Vagina (tissue), 2 donors: ENCODE measurements around the gene PTPRN2. TPM values are rescaled to one million over a fixed set of nuclear protein-coding genes. Genes with fewer than 3 reads are reported as not detected.
"Not testable (repeated sequence)": the region's sequence is repeated elsewhere in the genome, so short reads cannot be mapped to it uniquely, and the experiment has no call there.

Experiments used
- DNase-seq, 2 donors: peaks; one replicate each; pipeline ENCODE4 v3.0.0-alpha.2; 2017; ENCODE audit errors: extremely low spot score in 2 of 2
- H3K27ac ChIP-seq: fragments of 200-600 bp; sonication (generic); one replicate; pipeline ENCODE4 v1.5.1; 2019
- H3K27me3 ChIP-seq: fragments of 200-600 bp; sonication (generic); one replicate; pipeline ENCODE4 v1.5.1; 2019
- H3K36me3 ChIP-seq, 2 donors: fragments of 200-600 bp; sonication (generic); one replicate each; pipeline ENCODE4 v1.5.1; 2017 to 2019
- H3K4me1 ChIP-seq: fragments of 200-600 bp; sonication (generic); one replicate; pipeline ENCODE4 v1.5.1; 2019
- H3K4me3 ChIP-seq, 2 donors: fragments of 200-600 bp; sonication (generic); 1 replicate in 1 of 2; 2 replicates in 1 of 2; pipeline ENCODE4 v1.5.1; 2016 to 2019
- H3K9me3 ChIP-seq: fragments of 200-600 bp; sonication (generic); one replicate; pipeline ENCODE4 v1.5.1; 2019
- POLR2A ChIP-seq, 2 donors: fragments of 450-650 bp; IDR thresholded peaks; one replicate each; pipeline ENCODE4 v1.6.1; 2017; ENCODE audit warnings: antibody characterized with exemption in 2 of 2, mild to moderate bottlenecking in 2 of 2, moderate library complexity in 2 of 2
- POLR2AphosphoS5 ChIP-seq, 2 donors: sonication (generic); formaldehyde crosslinking; IDR thresholded peaks; one replicate each; pipeline ENCODE4 v1.9.0; 2017; ENCODE audit warnings: antibody characterized with exemption in 2 of 2, mild to moderate bottlenecking in 2 of 2, low read depth in 1 of 2; ENCODE audit not compliant: insufficient read depth in 1 of 2
- intact Hi-C: fragments of 100-400 bp; cut with DNase I; formaldehyde crosslinking; loops from one replicate; pipeline ENCODE4 v1.15.1; 2023
- total RNA-seq: library from RNA; depleted of rRNA; stranded (reverse); fragments of >200 nt; gene quantifications from one replicate; pipeline ENCODE4 v1.2.3, GENCODE V29; 2016
- TF ChIP-seq, protein P1 (sequence below), 3 experiments: fragments of 450-650 bp in 2 of 3; fragments of 200-600 bp in 1 of 3; sonication (generic) in 1 of 3; IDR thresholded peaks; one replicate each; pipeline ENCODE4 v1.5.1; 2017 to 2019; ENCODE audit warnings: antibody characterized with exemption in 3 of 3, mild to moderate bottlenecking in 2 of 3, moderate library complexity in 2 of 3

The PTPRN2 gene
- total RNA-seq, 1 donor from 2014 or later = 7.4 TPM

DNA sequence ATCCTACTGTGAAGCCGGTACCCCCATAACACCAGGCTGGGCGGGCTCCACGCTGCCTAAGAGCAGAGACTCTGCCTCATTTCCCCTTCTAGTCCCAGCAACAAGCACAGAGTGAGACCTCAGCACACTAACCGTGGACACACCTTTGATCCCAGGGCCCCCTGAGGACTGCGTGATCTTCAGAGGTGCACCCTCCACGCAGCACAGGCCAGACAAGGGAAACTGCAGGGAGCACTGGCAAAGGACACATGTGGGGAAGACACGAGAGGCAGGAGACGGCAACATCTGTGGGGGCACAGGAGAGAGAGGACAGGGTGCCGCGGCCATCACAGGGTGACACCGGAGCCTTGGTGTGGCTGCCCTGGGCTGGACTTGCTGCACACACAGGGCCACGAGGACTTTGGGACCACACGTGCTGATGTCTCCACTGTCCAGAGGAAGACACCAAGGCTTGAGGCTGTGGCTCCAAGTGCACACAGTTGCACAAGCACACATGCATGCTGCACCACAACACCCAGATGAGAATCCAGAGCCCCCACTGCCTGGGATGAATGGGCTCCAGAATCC lies 128.8 kb downstream of the PTPRN2 start:
- H3K9me3 ChIP-seq = no peaks in the 10 kb centered on the region
- intact Hi-C loops = no loop called here
- TF ChIP-seq POLR2AphosphoS5 (IDR thresholded peaks at IDR 0.05; ENCODE audit: insufficient read depth in 1 of 2, low read depth in 1 of 2) = no peak
- TF ChIP-seq, protein P1, sequence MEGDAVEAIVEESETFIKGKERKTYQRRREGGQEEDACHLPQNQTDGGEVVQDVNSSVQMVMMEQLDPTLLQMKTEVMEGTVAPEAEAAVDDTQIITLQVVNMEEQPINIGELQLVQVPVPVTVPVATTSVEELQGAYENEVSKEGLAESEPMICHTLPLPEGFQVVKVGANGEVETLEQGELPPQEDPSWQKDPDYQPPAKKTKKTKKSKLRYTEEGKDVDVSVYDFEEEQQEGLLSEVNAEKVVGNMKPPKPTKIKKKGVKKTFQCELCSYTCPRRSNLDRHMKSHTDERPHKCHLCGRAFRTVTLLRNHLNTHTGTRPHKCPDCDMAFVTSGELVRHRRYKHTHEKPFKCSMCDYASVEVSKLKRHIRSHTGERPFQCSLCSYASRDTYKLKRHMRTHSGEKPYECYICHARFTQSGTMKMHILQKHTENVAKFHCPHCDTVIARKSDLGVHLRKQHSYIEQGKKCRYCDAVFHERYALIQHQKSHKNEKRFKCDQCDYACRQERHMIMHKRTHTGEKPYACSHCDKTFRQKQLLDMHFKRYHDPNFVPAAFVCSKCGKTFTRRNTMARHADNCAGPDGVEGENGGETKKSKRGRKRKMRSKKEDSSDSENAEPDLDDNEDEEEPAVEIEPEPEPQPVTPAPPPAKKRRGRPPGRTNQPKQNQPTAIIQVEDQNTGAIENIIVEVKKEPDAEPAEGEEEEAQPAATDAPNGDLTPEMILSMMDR (IDR thresholded peaks at IDR 0.05) = no peak
- TF ChIP-seq POLR2A (IDR thresholded peaks at IDR 0.05) = no peak

GRCh38 chr7:158458096-158458495 lies 129.5 kb downstream of the PTPRN2 start:
- Histone ChIP-seq H3K36me3 (no peaks in the 10 kb centered on the region), H3K4me1 (no peaks in the 10 kb centered on the region), H3K9me3 (no peaks in the 10 kb centered on the region), H3K27ac (no peak overlapping the region), H3K27me3 (no peaks in the 10 kb centered on the region), H3K4me3 (no peak overlapping the region)
- intact Hi-C loops = no loop called here
- DNase-seq = no peak
- TF ChIP-seq POLR2AphosphoS5 (IDR thresholded peaks at IDR 0.05; ENCODE audit: insufficient read depth in 1 of 2, low read depth in 1 of 2) (no peak), POLR2A (IDR thresholded peaks at IDR 0.05) (no peak)
- TF ChIP-seq, protein P1 (IDR thresholded peaks at IDR 0.05) = no peak

More for the DNA sequence above, 128.8 kb downstream of the PTPRN2 start:
- H3K36me3 ChIP-seq = no peaks in the 10 kb centered on the region
- H3K27ac ChIP-seq = no peak overlapping the region
- H3K4me1 ChIP-seq = no peaks in the 10 kb centered on the region
- DNase-seq = no peak
- no peak overlapping the region for H3K4me3 ChIP-seq
- H3K27me3 ChIP-seq = no peaks in the 10 kb centered on the region

DNA sequence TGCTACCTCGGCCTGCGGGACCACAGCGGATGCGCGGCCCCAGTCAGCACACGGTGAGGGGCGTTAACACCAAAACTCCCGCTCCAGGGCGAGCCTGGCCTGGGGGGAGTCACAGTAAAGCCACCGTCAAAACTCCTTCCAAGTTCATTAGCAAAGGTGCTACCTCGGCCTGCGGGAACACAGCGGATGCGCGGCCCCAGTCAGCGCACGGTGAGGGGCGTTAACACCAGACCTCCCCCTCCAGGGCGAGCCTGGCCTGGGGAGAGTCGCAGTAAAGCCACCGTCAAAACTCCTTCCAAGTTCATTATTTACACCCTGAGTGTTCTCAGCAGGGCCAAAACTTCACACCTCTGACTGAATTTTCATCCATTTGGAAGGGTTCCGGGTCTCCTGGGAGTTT lies 130.0 kb downstream of the PTPRN2 start:
- H3K9me3 ChIP-seq, H3K4me1 ChIP-seq, intact Hi-C loops, H3K27ac ChIP-seq, H3K36me3 ChIP-seq, DNase-seq, H3K4me3 ChIP-seq, H3K27me3 ChIP-seq: not testable (repeated sequence)

DNA sequence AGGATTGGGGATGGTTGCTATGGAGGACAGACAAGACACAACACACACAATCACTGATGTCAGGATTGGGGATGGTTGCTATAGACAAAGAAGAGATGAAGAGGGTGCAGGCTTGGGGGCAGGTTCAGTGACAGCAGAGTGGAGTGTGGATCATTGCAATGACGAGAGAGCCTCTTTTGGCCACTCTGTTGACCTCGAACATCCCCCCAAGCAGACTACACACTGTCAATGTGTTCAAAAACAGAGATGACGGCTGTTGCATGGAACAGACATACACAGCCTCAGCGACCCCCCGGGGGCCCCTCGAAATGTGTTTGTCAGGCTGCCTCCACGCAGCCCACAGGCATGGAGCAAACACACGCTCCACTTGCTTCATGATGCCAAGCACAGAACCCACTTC lies 133.0 kb downstream of the PTPRN2 start:
- Histone ChIP-seq H3K4me1 (no peaks in the 10 kb centered on the region), H3K4me3 (no peak overlapping the region), H3K36me3 (no peaks in the 10 kb centered on the region), H3K9me3 (no peaks in the 10 kb centered on the region), H3K27me3 (no peaks in the 10 kb centered on the region), H3K27ac (no peak overlapping the region)
- intact Hi-C loops = no loop called here
- DNase-seq = no peak
- TF ChIP-seq, protein P1 (IDR thresholded peaks at IDR 0.05) = no peak
- no peak for TF ChIP-seq POLR2A (IDR thresholded peaks at IDR 0.05)
- TF ChIP-seq POLR2AphosphoS5 (IDR thresholded peaks at IDR 0.05; ENCODE audit: insufficient read depth in 1 of 2, low read depth in 1 of 2) = no peak

DNA sequence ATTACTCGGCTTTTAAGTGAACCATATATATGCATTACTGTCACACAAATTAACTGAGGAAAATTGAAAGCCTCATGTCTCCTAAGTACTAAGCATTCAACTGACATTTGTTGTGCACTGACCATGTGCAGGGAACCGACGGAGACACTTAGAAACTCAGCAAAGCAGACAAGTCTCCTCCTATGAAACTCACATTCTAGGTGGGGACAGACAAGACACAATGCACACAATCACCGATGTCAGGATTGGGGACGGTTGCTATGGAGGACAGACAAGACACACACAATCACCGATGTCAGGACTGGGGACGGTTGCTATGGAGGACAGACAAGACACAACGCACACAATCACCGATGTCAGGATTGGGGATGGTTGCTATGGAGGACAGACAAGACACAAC lies 134.0 kb downstream of the PTPRN2 start:
- Histone ChIP-seq H3K4me1 (no peaks in the 10 kb centered on the region), H3K9me3 (no peaks in the 10 kb centered on the region), H3K36me3 (no peaks in the 10 kb centered on the region), H3K27me3 (no peaks in the 10 kb centered on the region), H3K27ac (no peak overlapping the region), H3K4me3 (no peak overlapping the region)
- DNase-seq = no peak
- TF ChIP-seq POLR2AphosphoS5 (IDR thresholded peaks at IDR 0.05; ENCODE audit: insufficient read depth in 1 of 2, low read depth in 1 of 2) = no peak
- no peak for TF ChIP-seq POLR2A (IDR thresholded peaks at IDR 0.05)
- TF ChIP-seq, protein P1 (IDR thresholded peaks at IDR 0.05) = no peak
- intact Hi-C loops = no loop called here
